GM13976 (cell line): ENCODE data around the gene RAI2.

Experiments
- DNase-seq: peaks from one replicate; pipeline ENCODE4 v3.0.0; 2012; ENCODE audit warnings: low spot score
- in situ Hi-C: fragments of 300-500 bp; cut with MboI; formaldehyde crosslinking; loops from one replicate; pipeline ENCODE4 v1.12.0; 2022; ENCODE audit warnings: low sequenced_read_pairs, mixed read lengths, inconsistent platforms; ENCODE audit not compliant: unreplicated experiment
- TF ChIP-seq, protein P1 (sequence below): IDR thresholded peaks from 2 replicates; pipeline ENCODE4 v1.5.1; 2012; ENCODE audit warnings: borderline replicate concordance, mild to moderate bottlenecking; ENCODE audit not compliant: insufficient read depth; ENCODE audit errors: extremely low read depth, missing control alignments, control extremely low read depth

Gene RAI2

DNA sequence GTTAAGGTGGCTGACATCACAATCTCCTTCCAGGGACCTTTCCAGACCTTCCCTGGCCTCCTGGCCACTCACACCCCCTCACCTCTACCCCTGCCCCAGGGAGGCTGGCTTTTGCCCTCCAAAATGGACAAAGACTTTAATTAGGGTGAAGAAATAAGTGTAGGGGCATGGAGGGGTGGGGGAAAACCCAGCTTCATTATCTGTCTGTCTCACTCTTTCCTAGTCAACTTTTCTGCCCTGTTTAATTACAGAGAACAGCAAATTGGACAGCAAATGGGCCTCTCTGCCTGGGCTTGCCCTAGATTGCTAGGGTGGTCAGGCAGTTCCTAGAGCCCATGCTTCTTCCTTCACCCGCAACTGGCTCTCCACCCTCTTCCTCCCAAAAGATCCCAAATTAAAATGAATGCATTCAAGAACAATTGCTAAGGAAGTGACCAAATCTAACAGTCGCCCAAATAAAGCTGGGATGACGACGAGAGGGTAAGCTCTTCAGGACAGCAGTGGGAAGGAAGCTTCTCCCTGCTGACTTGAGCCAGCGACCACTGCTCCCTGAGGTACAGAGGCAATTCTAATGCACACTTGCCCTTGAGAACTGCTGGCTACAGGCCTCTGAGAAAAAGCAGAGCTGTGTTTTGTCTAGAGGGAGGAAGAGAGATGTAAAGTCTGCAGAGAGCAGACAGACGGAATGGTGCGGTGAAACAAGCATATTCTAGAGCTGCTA, 12.4 kb downstream of the RAI2 start:
- DNase-seq: no peak
- TF ChIP-seq, protein P1, sequence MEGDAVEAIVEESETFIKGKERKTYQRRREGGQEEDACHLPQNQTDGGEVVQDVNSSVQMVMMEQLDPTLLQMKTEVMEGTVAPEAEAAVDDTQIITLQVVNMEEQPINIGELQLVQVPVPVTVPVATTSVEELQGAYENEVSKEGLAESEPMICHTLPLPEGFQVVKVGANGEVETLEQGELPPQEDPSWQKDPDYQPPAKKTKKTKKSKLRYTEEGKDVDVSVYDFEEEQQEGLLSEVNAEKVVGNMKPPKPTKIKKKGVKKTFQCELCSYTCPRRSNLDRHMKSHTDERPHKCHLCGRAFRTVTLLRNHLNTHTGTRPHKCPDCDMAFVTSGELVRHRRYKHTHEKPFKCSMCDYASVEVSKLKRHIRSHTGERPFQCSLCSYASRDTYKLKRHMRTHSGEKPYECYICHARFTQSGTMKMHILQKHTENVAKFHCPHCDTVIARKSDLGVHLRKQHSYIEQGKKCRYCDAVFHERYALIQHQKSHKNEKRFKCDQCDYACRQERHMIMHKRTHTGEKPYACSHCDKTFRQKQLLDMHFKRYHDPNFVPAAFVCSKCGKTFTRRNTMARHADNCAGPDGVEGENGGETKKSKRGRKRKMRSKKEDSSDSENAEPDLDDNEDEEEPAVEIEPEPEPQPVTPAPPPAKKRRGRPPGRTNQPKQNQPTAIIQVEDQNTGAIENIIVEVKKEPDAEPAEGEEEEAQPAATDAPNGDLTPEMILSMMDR: no peak
- in situ Hi-C loops: no loop called here

DNA sequence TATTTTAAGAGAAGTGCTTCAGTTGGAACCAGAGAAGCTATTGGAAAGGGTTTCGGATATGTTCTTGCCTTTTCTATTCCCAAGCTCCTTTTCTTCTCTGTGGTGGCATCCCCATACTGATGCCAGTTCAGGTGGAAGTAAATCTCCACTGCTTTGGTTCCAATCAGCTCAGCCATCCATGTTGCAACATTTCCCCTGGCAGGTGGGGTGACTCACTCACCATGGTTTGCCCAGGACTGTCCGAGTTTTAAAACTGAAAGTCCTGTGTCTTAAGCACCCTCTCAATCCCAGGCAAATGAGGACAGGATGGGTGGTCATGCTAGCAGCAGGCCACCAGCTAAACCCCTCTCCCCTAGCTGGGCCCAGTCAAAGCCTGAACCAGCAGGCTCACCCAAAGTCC, 15.1 kb downstream of the RAI2 start:
- DNase-seq: no peak
- in situ Hi-C loops: no loop called here
- TF ChIP-seq, protein P1: no peak

DNA sequence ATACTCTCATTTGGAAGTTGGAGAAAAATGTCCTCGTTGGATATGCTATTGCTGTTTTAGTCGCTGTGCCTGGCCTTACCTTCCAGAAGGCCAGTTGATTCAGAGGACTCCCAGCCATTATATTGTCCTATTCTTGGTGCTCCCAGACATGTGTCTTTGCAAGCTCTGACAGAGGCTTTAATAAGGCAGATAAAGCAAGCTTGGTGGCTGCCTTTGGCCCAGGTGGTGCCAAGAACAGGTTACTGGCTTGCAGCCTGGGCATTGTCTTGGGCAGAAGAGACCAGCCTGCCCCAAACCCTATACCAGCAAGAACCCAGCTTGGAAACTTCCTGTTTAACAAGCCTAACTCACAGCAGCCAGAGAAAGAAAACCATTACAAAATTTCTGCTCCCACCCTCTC, 16.9 kb downstream of the RAI2 start:
- TF ChIP-seq, protein P1: no peak
- in situ Hi-C loops: no loop called here
- DNase-seq: no peak

DNA sequence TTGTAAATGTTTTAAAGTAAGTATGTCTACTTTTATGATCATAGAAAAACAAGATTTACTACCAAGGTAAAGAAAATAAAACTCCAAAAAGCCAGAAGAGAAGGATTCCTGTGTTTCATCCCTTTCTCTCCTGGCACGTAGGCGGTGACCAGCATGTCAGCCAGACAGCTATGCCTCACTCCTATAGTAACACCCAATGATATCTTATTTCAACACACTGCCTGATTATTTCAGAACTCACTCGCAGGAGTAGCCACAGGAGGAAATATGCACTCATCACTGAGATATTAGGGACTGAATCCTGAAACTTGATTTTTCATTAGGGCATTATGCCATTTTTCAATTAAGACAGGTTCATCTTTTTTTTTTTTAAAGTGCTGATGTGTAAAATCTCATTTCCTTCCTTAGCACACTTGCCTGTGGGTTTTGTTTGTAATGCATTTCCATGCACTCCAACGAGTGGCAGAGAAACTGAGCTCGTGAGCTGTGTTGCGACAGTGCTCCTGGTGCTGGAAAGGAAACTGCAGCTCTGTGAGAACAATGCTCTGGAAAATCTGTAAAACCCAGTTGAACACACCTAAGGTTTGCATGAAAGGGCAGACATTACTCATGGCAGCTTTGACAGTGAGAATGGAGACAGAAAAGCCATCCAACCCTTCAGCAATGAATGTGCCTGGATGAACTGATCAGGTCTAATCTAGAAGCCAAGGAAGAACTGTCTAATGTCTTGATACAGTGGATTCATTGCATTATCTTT, 18.2 kb downstream of the RAI2 start:
- no peak for DNase-seq
- in situ Hi-C loops: no loop called here
- TF ChIP-seq, protein P1: no peak

DNA sequence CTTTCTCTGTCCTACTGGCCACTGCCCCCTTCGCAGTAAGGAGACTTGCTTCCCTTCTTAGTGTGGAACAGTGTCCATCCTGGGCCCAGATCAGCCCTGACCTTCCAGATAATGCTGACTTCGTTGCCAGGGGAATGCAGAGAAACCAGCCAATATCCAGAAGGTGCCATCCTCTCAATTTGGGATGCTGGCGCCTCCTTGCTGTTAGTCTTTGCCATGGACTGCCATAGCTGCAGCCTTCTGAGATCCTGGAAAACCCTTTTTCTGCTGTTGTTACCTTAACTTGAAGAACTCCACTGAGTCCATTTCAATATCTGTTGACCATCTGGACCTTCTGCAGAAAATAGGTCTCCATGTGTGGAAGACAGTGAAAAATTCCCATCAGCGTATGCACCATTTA, 21.8 kb downstream of the RAI2 start:
- TF ChIP-seq, protein P1: no peak
- in situ Hi-C loops: no loop called here
- DNase-seq: no peak

DNA sequence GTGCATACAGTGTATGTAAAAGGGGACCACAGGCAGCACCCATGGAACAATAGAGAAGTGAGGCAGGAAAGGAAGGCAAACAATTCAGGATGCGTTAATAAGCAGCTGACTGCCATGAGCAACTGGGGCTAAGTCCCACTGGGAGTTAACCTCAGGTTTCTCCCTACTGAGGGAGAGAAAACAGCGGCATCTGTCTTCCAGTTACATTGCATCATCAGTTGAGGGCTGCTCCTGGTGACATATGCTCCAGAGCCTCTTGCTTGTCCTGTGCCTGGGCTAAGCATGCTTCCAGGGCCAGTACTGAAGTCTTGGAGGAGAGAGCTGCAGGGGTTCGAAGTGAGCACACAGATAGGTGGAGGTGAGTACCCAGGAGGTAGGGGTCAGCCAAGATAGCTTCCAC, 24.3 kb downstream of the RAI2 start:
- TF ChIP-seq, protein P1: no peak
- in situ Hi-C loops: no loop called here
- DNase-seq: no peak
